Retinal pigment epithelial cell (primary cell): ENCODE measurements around the gene TSPAN14.
A peak's percentile ranks its signal among the peaks of the same experiment; 100 is the strongest.
"Not testable (repeated sequence)": the region's sequence is repeated elsewhere in the genome, so short reads cannot be mapped to it uniquely, and the experiment has no call there.

ENCODE experiments used
- DNase-seq: peaks from one replicate; pipeline ENCODE4 v3.0.0-alpha.2; 2010; ENCODE audit warnings: low read depth
- H3K4me3 ChIP-seq: 2 replicates; pipeline ENCODE4 v1.5.1; 2011; ENCODE audit warnings: mild to moderate bottlenecking, low read length, control low read depth, moderate library complexity
- TF ChIP-seq, protein P1 (sequence below): conservative IDR thresholded peaks from 2 replicates; pipeline ENCODE4 v1.5.1; 2011; ENCODE audit warnings: low read depth, low read length, control low read depth, inconsistent platforms

The TSPAN14 gene

DNA sequence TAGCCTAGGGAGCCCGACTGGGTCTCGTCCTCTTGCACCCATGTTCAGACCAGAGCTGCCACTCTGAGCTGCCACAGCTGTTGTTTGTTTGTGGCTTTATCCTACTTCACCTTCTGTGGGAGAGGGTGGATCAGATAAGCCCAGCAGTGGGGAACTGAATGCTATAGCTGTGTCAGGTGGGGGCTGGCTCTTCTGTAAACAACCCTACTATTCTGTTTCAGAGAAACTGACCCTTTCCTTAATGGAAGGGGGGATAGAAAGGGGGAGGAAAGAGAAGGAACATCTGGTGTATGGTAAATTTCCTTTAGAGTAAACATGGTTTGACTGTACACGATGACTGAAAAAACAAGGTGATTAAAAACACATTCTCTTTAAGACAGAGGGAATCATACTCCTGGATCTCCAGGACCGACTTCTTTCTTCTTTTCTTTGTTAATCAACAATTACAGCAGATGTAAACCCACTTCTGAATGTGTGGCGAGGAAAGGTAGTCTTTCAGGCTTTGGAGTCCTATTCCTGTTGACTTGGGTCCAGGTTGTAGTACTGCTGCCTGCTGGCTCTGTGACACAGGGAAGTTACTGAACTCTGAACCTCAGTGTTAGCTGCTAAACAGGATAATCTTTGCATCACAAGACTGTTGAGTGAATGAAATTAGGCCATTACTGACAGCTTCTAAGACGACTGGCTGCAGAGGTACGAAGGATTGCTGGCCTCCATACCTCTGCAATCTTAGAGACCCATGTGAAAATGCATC is 39.8 kb upstream of the TSPAN14 start:
- no peak for DNase-seq
- TF ChIP-seq, protein P1, sequence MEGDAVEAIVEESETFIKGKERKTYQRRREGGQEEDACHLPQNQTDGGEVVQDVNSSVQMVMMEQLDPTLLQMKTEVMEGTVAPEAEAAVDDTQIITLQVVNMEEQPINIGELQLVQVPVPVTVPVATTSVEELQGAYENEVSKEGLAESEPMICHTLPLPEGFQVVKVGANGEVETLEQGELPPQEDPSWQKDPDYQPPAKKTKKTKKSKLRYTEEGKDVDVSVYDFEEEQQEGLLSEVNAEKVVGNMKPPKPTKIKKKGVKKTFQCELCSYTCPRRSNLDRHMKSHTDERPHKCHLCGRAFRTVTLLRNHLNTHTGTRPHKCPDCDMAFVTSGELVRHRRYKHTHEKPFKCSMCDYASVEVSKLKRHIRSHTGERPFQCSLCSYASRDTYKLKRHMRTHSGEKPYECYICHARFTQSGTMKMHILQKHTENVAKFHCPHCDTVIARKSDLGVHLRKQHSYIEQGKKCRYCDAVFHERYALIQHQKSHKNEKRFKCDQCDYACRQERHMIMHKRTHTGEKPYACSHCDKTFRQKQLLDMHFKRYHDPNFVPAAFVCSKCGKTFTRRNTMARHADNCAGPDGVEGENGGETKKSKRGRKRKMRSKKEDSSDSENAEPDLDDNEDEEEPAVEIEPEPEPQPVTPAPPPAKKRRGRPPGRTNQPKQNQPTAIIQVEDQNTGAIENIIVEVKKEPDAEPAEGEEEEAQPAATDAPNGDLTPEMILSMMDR = no peak
- peak overlapping the region; percentile 26 for H3K4me3 ChIP-seq

DNA sequence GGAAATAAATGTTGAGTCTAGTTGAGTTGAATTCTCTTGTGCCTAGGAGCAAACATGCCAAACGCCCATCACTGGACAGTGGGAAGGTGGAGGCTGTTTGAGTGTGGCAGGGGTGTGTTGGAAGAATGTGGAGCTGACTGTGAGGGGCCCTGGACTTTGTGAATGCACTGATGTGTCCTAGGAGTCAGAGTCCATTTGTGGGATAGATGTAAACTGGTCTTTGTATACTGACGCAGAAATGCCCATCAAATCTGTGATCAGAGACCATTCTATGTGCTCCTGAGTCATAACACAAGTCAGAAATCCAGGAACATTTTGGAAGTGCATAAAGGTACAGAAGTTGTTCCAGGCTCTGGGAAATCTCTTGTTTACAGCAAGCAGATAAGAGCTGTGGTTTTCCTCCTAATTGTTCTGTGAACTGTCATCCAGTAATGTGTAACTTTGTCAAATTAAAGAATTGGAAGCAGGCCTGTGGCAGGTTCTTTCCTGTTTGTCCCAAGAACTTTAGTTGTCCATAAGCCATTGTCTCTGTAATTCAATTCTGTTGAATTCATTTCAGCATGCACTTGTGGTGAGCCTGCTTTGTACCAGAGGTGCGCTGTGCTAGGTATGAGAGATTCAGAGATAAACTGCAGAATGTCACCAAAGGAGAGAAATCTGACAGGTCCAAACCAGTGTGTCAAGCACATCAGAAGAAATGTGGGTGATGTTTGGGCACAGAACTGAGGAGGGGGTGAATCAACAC is 38.2 kb upstream of the TSPAN14 start:
- H3K4me3 ChIP-seq = peak overlapping the region; percentile 27
- TF ChIP-seq, protein P1 = no peak
- DNase-seq = no peak

DNA sequence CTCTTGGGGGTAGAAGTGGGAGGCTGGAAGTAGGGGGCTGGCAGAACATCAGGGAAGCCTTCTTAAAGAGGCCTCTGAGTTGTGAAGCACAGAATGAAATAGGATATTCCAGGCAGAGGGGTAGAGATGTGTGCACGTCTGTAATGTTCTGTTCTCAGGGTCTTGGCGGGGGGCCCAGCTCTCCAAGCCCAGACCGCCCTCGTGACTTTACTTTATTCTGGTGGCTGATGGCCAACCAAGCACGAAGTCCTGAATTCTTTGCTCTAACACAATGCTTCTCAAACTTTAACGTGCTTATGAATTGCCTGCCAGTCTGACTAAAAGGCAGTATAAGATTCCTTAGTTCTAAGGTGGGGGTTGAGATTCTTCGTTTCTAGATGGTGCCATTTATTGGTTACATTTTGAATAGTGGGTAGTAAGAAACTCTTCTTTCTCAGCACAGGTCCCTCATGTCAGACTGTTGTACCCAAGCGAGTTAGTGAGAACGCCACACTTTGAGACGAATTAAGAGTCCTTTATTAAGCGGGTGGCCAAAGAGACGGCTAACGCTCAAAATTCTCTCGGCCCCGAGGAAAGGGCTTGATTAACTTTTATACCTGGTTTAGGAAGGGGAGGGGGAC is 37.5 kb upstream of the TSPAN14 start:
- TF ChIP-seq, protein P1 = no peak

DNA sequence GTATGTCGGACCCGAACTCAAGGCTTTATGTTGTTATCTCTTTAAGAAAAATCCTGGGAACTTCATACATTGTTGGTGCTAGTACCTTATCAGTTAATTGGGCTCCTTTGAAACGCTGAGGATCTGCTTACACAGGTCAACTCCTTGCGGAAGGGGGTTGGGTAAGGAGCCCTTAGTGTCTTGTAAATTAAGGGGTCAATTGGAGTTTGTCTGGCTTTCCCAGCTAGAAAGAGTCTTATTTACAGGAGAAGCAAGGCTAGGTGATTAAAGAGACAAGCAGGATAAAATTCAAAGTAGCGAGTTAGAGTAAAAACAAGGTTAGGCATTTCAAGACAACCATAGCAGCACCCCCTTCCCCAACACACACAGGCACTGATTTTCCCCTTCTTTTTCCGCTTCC is 36.9 kb upstream of the TSPAN14 start:
- H3K4me3 ChIP-seq, DNase-seq: not testable (repeated sequence)

More for the DNA sequence above, 37.5 kb upstream of the TSPAN14 start:
- H3K4me3 ChIP-seq = peak overlapping the region; percentile 27
- DNase-seq = peak; percentile 79

DNA sequence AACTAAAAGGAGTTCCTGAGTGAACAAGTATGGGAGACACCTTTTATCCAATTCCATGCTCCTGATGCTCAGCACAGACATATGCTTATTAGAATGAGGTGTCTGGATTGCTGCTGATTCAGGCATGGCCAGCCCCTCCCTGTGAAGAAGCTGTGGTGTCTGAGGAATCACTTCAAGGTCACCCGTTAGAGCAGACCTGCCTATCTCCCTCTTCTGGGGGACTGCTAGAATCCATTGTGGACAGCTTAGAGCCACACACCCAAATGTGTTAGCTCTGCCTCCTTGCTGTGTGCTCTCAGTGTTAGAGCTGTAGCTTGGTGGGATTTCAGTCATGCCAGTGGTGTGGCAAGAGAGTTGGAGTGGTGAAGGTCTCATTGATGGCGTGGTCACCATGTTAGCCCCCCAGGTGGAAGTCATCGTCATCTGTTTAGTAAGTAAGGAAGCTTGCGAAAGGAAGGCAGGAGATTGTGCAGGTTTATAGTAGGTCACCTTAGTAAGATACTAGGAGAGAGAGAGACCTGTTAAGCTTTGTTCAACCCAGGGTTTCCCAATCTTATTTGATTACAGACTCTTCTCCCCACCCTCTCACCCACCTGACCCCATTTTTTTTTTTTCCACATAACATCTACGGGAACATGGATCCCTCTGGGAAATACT is 32.9 kb upstream of the TSPAN14 start:
- DNase-seq = no peak
- TF ChIP-seq, protein P1 = no peak
- H3K4me3 ChIP-seq = no peak overlapping the region

DNA sequence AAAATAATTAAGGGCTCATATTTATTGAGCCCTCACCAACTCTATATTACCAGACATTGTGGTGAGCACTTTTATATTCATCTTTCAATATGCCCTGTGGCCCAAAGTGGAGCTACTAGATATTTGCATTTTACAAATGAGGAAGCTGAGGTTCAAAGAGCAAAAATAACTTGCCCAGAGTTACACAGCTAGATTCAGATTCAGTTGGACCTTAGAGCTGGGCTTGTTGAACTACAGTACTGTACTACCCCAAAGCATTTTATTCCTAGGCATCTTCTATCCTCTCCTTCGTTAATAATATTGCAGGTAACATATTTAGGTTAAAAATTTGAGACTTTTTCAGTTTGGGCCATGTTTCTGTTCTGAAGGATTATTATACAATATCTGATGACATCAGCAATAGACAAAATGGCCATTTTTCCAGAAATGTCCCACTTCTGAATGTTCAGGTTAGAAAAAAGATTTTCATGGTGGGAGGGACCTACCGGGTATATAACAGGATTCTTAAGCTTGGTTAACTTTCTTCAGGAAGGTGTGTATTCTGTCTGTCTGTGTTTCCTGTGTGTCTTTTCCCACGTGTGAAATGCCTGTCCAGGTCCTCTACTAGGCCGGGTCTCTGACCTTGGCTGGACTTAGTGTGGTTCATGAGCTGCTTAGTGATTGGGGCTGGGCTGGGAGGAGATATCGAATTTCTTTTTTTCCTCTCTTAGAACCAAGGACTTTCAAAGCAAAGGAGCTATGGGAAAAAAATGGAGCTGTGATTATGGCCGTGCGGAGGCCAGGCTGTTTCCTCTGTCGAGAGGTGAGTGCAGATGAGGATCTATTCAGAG is 32.2 kb upstream of the TSPAN14 start:
- TF ChIP-seq, protein P1 = no peak
- H3K4me3 ChIP-seq = no peak overlapping the region
- no peak for DNase-seq

DNA sequence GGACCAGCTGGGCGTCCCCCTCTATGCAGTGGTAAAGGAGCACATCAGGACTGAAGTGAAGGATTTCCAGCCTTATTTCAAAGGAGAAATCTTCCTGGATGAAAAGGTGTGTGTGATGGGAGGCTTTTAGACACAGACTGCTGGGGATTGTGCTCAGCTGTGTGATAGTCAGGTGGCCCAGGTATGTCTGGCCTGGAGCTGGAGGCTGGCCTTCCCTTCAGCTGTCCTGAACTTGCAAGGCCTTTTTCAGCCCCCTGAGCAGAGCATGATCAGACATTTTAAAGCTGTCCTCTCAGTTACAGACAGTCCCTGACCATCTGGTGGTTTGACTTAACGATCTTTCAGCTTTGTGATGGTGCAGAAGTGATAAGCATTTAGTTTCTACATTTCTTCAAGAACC is 28.2 kb upstream of the TSPAN14 start:
- DNase-seq = no peak
- H3K4me3 ChIP-seq = no peak overlapping the region
- TF ChIP-seq, protein P1 = no peak
